HEK293T (cell line): ENCODE measurements around the gene USP27X.

Experiments
- ARNT ChIP-seq: fragments of 450-650 bp; IDR thresholded peaks from 2 replicates; pipeline ENCODE4 v1.6.1; 2017; ENCODE audit warnings: mild to moderate bottlenecking
- BHLHE40 ChIP-seq: fragments of 450-650 bp; IDR thresholded peaks from 2 replicates; pipeline ENCODE4 v1.6.1; 2016; ENCODE audit warnings: mild to moderate bottlenecking, moderate library complexity, borderline replicate concordance
- ELF4 ChIP-seq: fragments of 450-650 bp; IDR thresholded peaks from 2 replicates; pipeline ENCODE4 v1.6.1; 2017; ENCODE audit warnings: antibody characterized with exemption
- FOXK2 ChIP-seq: fragments of 450-650 bp; IDR thresholded peaks from 2 replicates; pipeline ENCODE4 v1.6.1; 2016; ENCODE audit warnings: mild to moderate bottlenecking
- FOXM1 ChIP-seq: fragments of 450-650 bp; IDR thresholded peaks from 2 replicates; pipeline ENCODE4 v1.6.1; 2017; ENCODE audit warnings: mild to moderate bottlenecking, borderline replicate concordance
- L3MBTL2 ChIP-seq: fragments of 450-650 bp; conservative IDR thresholded peaks from 2 replicates; pipeline ENCODE4 v1.6.1; 2016; ENCODE audit warnings: mild to moderate bottlenecking
- NFRKB ChIP-seq: fragments of 450-650 bp; IDR thresholded peaks from 2 replicates; pipeline ENCODE4 v1.6.1; 2016; ENCODE audit warnings: mild to moderate bottlenecking, moderate library complexity
- SUZ12 ChIP-seq: fragments of 450-650 bp; IDR thresholded peaks from 2 replicates; pipeline ENCODE4 v1.6.1; 2016; ENCODE audit warnings: mild to moderate bottlenecking

GRCh38 chrX:49915361-49916222 is 36.3 kb downstream of the USP27X start:
- TF ChIP-seq FOXM1 (no peak), FOXK2 (no peak), ARNT (no peak), NFRKB (no peak), ELF4 (no peak), BHLHE40 (no peak), L3MBTL2 (no peak), SUZ12 (no peak)
